HepG2 (cell line): ENCODE data around the gene MYH15.

Experiments used
- PHF8 ChIP-seq: sonication (generic); formaldehyde crosslinking; IDR thresholded peaks from 2 replicates; pipeline ENCODE4 v1.5.0; 2020; ENCODE audit warnings: missing genetic modification reagents
- YEATS4 ChIP-seq: sonication (generic); formaldehyde crosslinking; IDR thresholded peaks from 2 replicates; pipeline ENCODE4 v1.4.0; 2020; ENCODE audit warnings: missing genetic modification reagents, borderline replicate concordance
- TF ChIP-seq, protein P1 (sequence below), 2 experiments: sonication (generic) in 1 of 2; formaldehyde crosslinking in 1 of 2; IDR thresholded peaks; 2 replicates each; pipeline versions ENCODE4 v1.5.1 to v1.6.1; 2011 to 2020; ENCODE audit warnings: borderline replicate concordance in 1 of 2, low read depth in 1 of 2, low read length in 1 of 2, mild to moderate bottlenecking in 1 of 2, missing genetic modification reagents in 1 of 2, moderate library complexity in 1 of 2

DNA sequence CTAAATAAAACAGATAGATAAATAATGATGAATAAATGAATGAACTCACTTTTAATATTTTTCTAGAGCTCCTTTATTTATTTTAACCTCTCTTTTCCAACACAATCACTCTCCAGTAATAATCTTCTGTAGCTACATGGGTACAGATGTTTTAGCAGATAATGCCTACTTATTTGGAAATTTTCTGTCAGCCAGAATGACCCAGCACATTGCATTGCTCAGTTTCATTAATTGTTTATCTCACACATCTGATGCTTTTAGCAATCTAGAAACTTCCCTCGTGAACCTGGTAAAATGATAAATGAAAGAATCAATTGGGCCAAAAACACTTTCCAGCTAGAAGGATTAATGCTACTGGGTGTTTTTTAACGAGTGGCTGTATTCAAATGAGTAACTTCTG is 14.9 kb upstream of the MYH15 start:
- no peak for TF ChIP-seq PHF8
- no peak for TF ChIP-seq YEATS4
- TF ChIP-seq, protein P1, sequence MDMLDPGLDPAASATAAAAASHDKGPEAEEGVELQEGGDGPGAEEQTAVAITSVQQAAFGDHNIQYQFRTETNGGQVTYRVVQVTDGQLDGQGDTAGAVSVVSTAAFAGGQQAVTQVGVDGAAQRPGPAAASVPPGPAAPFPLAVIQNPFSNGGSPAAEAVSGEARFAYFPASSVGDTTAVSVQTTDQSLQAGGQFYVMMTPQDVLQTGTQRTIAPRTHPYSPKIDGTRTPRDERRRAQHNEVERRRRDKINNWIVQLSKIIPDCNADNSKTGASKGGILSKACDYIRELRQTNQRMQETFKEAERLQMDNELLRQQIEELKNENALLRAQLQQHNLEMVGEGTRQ (IDR thresholded peaks at IDR 0.05; ENCODE audit: low read depth, low read length), result no peak
- TF ChIP-seq, protein P1 (CRISPR knock-in tag; IDR thresholded peaks at IDR 0.05; ENCODE audit: borderline replicate concordance), result no peak
